K562 (cell line): ENCODE measurements around the gene PDGFD. TPM values are rescaled to one million over a fixed set of nuclear protein-coding genes. Genes with fewer than 3 reads are reported as not detected.

Experiments used
- ATAC-seq: fragments of 200-7000 bp; cut with Tn5 transposase; 3 replicates; pipeline ENCODE4 v1.9.1; 2020; ENCODE audit warnings: moderate library complexity
- BruUV-seq: library from RNA; stranded (reverse); fragments of 400-500 nt; replicated peaks from 2 replicates; lab custom pipeline; 2021; lab: Mats Ljungman, UMichigan
- CTCF ChIA-PET: fragments of 300-600 bp; formaldehyde crosslinking; extraction: SDS; loops from one replicate; lab custom pipeline; 2021; ENCODE audit warnings: low intra/inter-chr PET ratio; lab: Yijun Ruan, JAX
- POLR2A ChIA-PET: fragments of 300-600, 350-650 bp; sonication (Branson Sonifier 250); formaldehyde crosslinking; extraction: SDS; loops from one replicate; lab custom pipeline; 2021; ENCODE audit warnings: antibody characterized with exemption, inconsistent platforms; lab: Yijun Ruan, JAX
- DNase-seq, 4 experiments: peaks; one replicate each; pipeline versions ENCODE4 v3.0.0 to v3.0.0-alpha.2; 2011 to 2018; ENCODE audit warnings: low spot score in 3 of 4, mixed read lengths in 3 of 4; ENCODE audit errors: extremely low read depth in 1 of 4
- FAIRE-seq: peaks from 2 replicates; lab custom pipeline; 2011; peaks lifted over from hg19 to GRCh38; lab: Jason Lieb, UNC
- H2AFZ ChIP-seq: 2 replicates; pipeline ENCODE4 v1.6.0; 2011; ENCODE audit warnings: low read depth, low read length, control low read depth, inconsistent platforms
- H3K27ac ChIP-seq: fragments of 200-600 bp; 3 replicates; pipeline ENCODE4 v1.8.0; 2011; ENCODE audit warnings: low read depth, mild to moderate bottlenecking, control low read depth, inconsistent platforms, low read length, moderate library complexity, mixed read lengths; ENCODE audit errors: extremely low read depth
- H3K27me3 ChIP-seq, 2 experiments: fragments of 300-600 bp in 1 of 2; 2 replicates in 1 of 2; 3 replicates in 1 of 2; pipeline versions ENCODE4 v1.6.0 to v1.8.0; 2011; ENCODE audit warnings: inconsistent platforms in 2 of 2, low read length in 2 of 2, mild to moderate bottlenecking in 1 of 2, mixed read lengths in 1 of 2, moderate library complexity in 1 of 2; ENCODE audit not compliant: control insufficient read depth in 2 of 2, insufficient read depth in 2 of 2
- H3K36me3 ChIP-seq: fragments of 300-600 bp; 3 replicates; pipeline ENCODE4 v1.8.0; 2011; ENCODE audit warnings: mild to moderate bottlenecking, low read length, inconsistent platforms; ENCODE audit not compliant: control insufficient read depth, insufficient read depth
- H3K4me1 ChIP-seq, 2 experiments: fragments of 200-600 bp in 1 of 2; replicated peaks in 1 of 2; 2 replicates in 1 of 2; 3 replicates in 1 of 2; pipeline versions ENCODE4 v1.5.1 to v1.8.0; 2011; ENCODE audit warnings: inconsistent platforms in 2 of 2, low read length in 2 of 2, mild to moderate bottlenecking in 1 of 2, mixed read lengths in 1 of 2, moderate library complexity in 1 of 2; ENCODE audit not compliant: control insufficient read depth in 2 of 2, insufficient read depth in 2 of 2
- H3K4me2 ChIP-seq: 2 replicates; pipeline ENCODE4 v1.6.1; 2011; ENCODE audit warnings: low read length, control low read depth, inconsistent platforms, mixed read lengths; ENCODE audit not compliant: insufficient read depth
- H3K4me3 ChIP-seq: fragments of 200-600 bp; sonication (generic), shearing (Covaris generic); 2 replicates; pipeline ENCODE4 v1.5.1; 2016; ENCODE audit warnings: control low read depth, inconsistent platforms
- H3K79me2 ChIP-seq: fragments of 200-600 bp; 3 replicates; pipeline ENCODE4 v1.8.0; 2011; ENCODE audit warnings: low read length, inconsistent platforms; ENCODE audit not compliant: control insufficient read depth, insufficient read depth
- H3K9ac ChIP-seq, 2 experiments: 2 replicates each; pipeline versions ENCODE4 v1.6.0 to v1.6.1; 2011; ENCODE audit warnings: low read depth in 2 of 2, low read length in 2 of 2, control low read depth in 1 of 2, inconsistent platforms in 1 of 2, mild to moderate bottlenecking in 1 of 2, mixed read lengths in 1 of 2; ENCODE audit not compliant: insufficient read depth in 1 of 2
- H3K9me1 ChIP-seq: one replicate; pipeline ENCODE4 v1.6.0; 2011; ENCODE audit warnings: inconsistent platforms, mild to moderate bottlenecking, low read length, moderate library complexity; ENCODE audit not compliant: control insufficient read depth, insufficient read depth
- H3K9me3 ChIP-seq: replicated peaks from 2 replicates; pipeline ENCODE4 v1.5.1; 2011; ENCODE audit warnings: low read depth, low read length, inconsistent platforms; ENCODE audit not compliant: control insufficient read depth, insufficient read depth
- H4K20me1 ChIP-seq: replicated peaks from 2 replicates; pipeline ENCODE4 v1.6.1; 2011; ENCODE audit warnings: low read length, inconsistent platforms, mixed read lengths; ENCODE audit not compliant: control insufficient read depth, insufficient read depth
- ATF4 ChIP-seq: fragments of 450-650 bp; formaldehyde crosslinking; IDR thresholded peaks from 2 replicates; pipeline ENCODE4 v1.4.0; 2022; ENCODE audit warnings: mild to moderate bottlenecking, moderate library complexity
- ESRRA ChIP-seq: fragments of 450-650 bp; IDR thresholded peaks from 2 replicates; pipeline ENCODE4 v1.6.1; 2014; ENCODE audit warnings: low read depth, mild to moderate bottlenecking, moderate library complexity, borderline replicate concordance
- HDAC2 ChIP-seq: fragments of 450-650 bp; IDR thresholded peaks from 2 replicates; pipeline ENCODE4 v1.6.1; 2016; ENCODE audit warnings: mild to moderate bottlenecking
- HNRNPLL ChIP-seq: fragments of 200-400 bp; formaldehyde crosslinking; IDR thresholded peaks from 2 replicates; pipeline ENCODE4 v1.6.1; 2017; ENCODE audit warnings: low read length, low read depth, mild to moderate bottlenecking; ENCODE audit not compliant: poor library complexity, severe bottlenecking
- IRF1 ChIP-seq: sonication (generic); formaldehyde crosslinking; IDR thresholded peaks from 2 replicates; pipeline ENCODE4 v1.8.0; 2022; ENCODE audit warnings: missing genetic modification reagents, mild to moderate bottlenecking, borderline replicate concordance
- MITF ChIP-seq: IDR thresholded peaks from 2 replicates; pipeline ENCODE4 v1.6.1; 2014; ENCODE audit warnings: antibody characterized with exemption
- RNF2 ChIP-seq: sonication (generic); IDR thresholded peaks from 2 replicates; pipeline ENCODE4 v1.6.1; 2016
- SIN3B ChIP-seq: fragments of 450-650 bp; IDR thresholded peaks from 2 replicates; pipeline ENCODE4 v1.6.1; 2017; ENCODE audit warnings: low read depth, mild to moderate bottlenecking, moderate library complexity
- SMARCE1 ChIP-seq: fragments of 450-650 bp; IDR thresholded peaks from 2 replicates; pipeline ENCODE4 v1.7.1; 2016; ENCODE audit warnings: mild to moderate bottlenecking
- TARDBP ChIP-seq: fragments of 450-650 bp; IDR thresholded peaks from 2 replicates; pipeline ENCODE4 v1.6.1; 2016
- ZNF217 ChIP-seq: sonication (generic); formaldehyde crosslinking; IDR thresholded peaks from 2 replicates; pipeline ENCODE4 v1.8.0; 2022; ENCODE audit warnings: mild to moderate bottlenecking, missing genetic modification reagents
- WGBS: fragments of 100-300 bp; shearing (Covaris generic); methylation state at CpG from one replicate; pipeline ENCODE4 v1.1.6; 2016; ENCODE audit warnings: low coverage, mixed read lengths; ENCODE audit not compliant: insufficient coverage; ENCODE audit errors: missing lambda C conversion rate; 5-methylcytosine and 5-hydroxymethylcytosine counted together
- in situ Hi-C: fragments of 300-500 bp; cut with MboI; formaldehyde crosslinking; loops from 4 replicates; pipeline ENCODE4 v1.15.0; 2018; ENCODE audit warnings: inconsistent platforms, mixed read lengths
- intact Hi-C: fragments of 100-400 bp; cut with micrococcal nuclease; formaldehyde crosslinking; loops from 2 replicates; pipeline ENCODE4 v1.14.2; 2022
- polyA plus RNA-seq, 8 experiments: library from polyadenylated mRNA; depleted of rRNA in 4 of 8; stranded (reverse) in 5 of 8; unstranded in 3 of 8; fragments of >200 nt; fragmentation: Nextera tagmentation in 2 of 8; fragmentation: Illumina TruSeq in 1 of 8; extraction: Ambion mirVana in 2 of 8; extraction: Trizol in 1 of 8; gene quantifications; 2 replicates each; pipeline versions ENCODE4 v1.2.1 to v1.2.3, GENCODE V29; 2011 to 2014; ENCODE audit warnings: inconsistent platforms in 1 of 8, missing spikeins in 1 of 8
- total RNA-seq, 7 experiments: library from RNA; depleted of rRNA in 6 of 7; stranded (reverse); fragments of >200 nt in 6 of 7; fragmentation: Illumina TruSeq in 2 of 7; extraction: Trizol in 2 of 7; gene quantifications; 2 replicates each; pipeline versions ENCODE4 v1.2.1 to v1.2.3, GENCODE V29; 2011 to 2021; ENCODE audit warnings: low replicate concordance in 1 of 7

Gene PDGFD
- total and polyA plus RNA-seq, 9 of the 15 experiments (the other 6 are each of a cell fraction or from before 2014, with no cell fraction given) = 0.11 TPM; not detected in 8

DNA sequence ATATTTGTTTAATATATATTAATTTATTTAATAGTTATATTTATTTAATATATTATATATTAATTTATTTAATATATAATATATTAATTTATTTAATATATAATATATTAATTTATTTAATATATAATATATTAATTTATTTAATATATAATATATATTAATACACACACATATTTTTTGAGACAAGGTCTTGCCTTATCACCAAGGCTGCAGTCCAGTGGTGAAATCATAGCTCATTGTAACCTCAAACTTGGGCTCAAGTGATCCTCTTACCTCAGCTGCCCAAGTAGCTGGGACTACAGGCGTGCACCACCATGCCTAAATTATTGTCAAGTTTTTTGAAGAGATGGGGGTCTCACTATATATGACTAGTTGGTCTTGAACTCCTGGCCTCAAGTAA is 178.9 kb downstream of the PDGFD start:
- Histone ChIP-seq H3K9me3 (no peaks in the 10 kb centered on the region), H3K4me2 (no peak overlapping the region), H3K79me2 (no peaks in the 10 kb centered on the region), H3K27me3 (no peaks in the 10 kb centered on the region), H3K9me1 (no peaks in the 10 kb centered on the region), H3K9ac (no peak overlapping the region), H2AFZ (no peak overlapping the region), H3K27ac (no peak overlapping the region), H4K20me1 (no peaks in the 10 kb centered on the region), H3K4me3 (no peak overlapping the region), H3K36me3 (no peaks in the 10 kb centered on the region), H3K4me1 (no peaks in the 10 kb centered on the region)
- FAIRE-seq (no peak), ATAC-seq (no peak), DNase-seq (no peak)
- intact Hi-C loops (no loop called here), in situ Hi-C loops (no loop called here)
- BruUV-seq = no TSS peak
- CTCF ChIA-PET = no interaction called here
- TF ChIP-seq HDAC2 (no peak), ATF4 (no peak), SIN3B (no peak), MITF (no peak), ZNF217 (no peak), HNRNPLL (no peak), RNF2 (no peak), SMARCE1 (no peak), IRF1 (CRISPR knock-in tag) (no peak), ESRRA (no peak), TARDBP (no peak)
- WGBS = 0% methylated on average over 1 of the region's 1 CpG
- POLR2A ChIA-PET = no interaction called here
